Measurements from ENCODE around the gene FNBP1L.
"Not testable (repeated sequence)": the region's sequence is repeated elsewhere in the genome, so short reads cannot be mapped to it uniquely, and the experiment has no call there.

DNA sequence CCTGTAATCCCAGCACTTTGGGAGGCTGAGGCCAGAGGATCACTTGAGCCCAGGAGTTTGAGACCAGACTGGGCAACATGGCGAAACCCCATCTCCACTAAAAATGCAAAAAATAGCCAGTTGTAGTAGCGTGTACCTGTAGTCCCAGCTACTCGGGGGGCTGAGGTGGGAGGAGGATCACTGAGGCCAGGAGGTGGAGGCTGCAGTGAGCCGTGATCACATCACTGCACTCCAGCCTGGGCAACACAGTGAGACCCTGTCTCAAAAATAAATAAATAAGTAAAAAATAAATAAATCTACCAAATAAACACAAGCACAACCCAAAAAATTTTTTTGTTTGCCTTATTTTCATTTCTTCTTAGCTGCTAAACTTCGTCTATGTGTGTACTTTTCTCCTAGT is 34.0 kb downstream of the FNBP1L start:
- TF ChIP-seq, protein P1, sequence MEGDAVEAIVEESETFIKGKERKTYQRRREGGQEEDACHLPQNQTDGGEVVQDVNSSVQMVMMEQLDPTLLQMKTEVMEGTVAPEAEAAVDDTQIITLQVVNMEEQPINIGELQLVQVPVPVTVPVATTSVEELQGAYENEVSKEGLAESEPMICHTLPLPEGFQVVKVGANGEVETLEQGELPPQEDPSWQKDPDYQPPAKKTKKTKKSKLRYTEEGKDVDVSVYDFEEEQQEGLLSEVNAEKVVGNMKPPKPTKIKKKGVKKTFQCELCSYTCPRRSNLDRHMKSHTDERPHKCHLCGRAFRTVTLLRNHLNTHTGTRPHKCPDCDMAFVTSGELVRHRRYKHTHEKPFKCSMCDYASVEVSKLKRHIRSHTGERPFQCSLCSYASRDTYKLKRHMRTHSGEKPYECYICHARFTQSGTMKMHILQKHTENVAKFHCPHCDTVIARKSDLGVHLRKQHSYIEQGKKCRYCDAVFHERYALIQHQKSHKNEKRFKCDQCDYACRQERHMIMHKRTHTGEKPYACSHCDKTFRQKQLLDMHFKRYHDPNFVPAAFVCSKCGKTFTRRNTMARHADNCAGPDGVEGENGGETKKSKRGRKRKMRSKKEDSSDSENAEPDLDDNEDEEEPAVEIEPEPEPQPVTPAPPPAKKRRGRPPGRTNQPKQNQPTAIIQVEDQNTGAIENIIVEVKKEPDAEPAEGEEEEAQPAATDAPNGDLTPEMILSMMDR (conservative IDR thresholded peaks at IDR 0.05; ENCODE audit: low read length): not testable (repeated sequence)
- TF ChIP-seq EZH2phosphoT487 (IDR thresholded peaks at IDR 0.05; ENCODE audit: borderline replicate concordance): not testable (repeated sequence)

Data from Loucy (cell line).